GM12873 (cell line): ENCODE data around the gene GHRL.

Experiments
- TF ChIP-seq, protein P1 (sequence below): IDR thresholded peaks from 2 replicates; pipeline ENCODE4 v1.5.1; 2012; ENCODE audit warnings: low read depth, mild to moderate bottlenecking, moderate library complexity, low read length, control low read depth; ENCODE audit not compliant: insufficient read depth; ENCODE audit errors: missing control alignments

GHRL gene

DNA sequence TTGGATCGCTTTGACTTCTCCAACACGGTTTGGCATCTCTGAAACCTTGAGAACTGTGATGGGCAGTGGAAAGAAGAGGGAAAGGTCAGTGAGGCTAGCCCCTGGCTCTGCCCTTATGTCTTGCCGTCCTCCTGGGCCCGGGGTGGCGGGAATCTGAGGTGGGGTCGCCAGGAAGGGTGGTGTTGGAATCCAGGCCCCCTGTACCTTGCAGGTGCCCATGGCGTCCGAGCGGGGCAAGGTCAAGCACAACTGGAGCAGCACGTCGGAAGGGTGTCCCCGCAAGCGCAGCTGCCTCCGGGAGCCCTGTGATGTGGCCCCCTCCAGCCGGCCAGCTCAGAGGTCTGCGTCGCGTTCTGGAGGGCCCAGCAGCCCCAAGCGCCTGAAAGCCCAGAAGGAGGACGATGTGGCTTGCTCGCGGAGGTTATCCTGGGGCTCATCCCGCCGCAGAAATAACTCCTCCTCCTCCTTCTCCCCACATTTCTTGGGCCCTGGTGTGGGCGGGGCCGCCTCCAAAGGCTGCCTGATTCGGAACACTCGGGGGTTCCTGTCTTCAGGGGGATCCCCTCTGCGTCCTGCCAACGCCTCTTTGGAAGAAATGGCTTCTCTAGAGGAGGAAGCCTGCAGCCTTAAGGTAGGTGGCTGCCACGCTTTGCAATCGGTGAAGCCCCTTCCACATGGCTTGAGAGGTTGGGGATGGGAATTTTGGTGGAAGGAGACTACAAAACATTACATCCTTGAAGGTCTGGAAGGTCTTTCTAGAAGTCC is 43.6 kb downstream of the GHRL start:
- TF ChIP-seq, protein P1, sequence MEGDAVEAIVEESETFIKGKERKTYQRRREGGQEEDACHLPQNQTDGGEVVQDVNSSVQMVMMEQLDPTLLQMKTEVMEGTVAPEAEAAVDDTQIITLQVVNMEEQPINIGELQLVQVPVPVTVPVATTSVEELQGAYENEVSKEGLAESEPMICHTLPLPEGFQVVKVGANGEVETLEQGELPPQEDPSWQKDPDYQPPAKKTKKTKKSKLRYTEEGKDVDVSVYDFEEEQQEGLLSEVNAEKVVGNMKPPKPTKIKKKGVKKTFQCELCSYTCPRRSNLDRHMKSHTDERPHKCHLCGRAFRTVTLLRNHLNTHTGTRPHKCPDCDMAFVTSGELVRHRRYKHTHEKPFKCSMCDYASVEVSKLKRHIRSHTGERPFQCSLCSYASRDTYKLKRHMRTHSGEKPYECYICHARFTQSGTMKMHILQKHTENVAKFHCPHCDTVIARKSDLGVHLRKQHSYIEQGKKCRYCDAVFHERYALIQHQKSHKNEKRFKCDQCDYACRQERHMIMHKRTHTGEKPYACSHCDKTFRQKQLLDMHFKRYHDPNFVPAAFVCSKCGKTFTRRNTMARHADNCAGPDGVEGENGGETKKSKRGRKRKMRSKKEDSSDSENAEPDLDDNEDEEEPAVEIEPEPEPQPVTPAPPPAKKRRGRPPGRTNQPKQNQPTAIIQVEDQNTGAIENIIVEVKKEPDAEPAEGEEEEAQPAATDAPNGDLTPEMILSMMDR = no peak

DNA sequence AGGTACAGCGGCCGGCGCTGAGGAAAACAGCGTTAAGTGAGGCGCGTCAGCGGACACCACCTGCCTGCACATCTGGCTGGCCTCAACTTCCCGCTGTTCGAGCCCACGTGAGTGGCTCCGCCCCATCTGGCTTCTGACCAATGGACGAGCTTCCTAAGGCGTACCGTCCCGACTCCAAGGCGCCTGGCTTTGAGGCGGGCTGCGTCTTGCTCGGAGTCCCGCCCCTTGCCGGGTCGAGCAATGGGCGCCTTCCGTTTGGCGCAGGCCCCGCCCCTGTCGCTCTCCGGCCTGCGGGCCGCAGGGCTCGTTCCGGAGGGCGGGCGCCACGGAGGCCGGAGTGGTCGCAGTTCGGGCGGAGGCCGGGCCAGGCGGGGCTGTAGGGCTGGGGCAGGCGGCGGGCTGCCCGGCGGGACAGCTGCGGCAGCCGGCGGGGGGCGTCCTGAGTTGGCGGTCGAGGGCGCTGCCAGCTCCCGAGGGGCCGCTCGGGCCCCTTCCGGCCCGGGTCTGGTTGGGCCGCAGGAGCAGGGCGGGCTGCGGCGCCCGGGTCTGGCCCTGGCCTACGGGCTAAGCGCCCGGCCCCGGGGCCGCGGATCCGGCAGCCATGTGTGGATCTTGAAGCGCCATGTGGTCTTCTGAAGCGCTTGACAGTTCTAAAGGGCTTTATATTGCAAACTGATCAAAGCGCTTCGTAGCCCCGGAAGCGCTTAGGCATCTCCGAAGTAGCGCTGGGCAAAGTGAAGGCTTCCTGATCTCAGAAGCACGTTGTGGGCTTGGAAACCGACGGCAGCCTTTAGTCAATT is 44.4 kb downstream of the GHRL start, which contains the start of gene TATDN2:
TSS of gene TATDN2 (plus strand) at position 276 of the 800 bp plus-strand sequence. CDS start 742 bp downstream, outside the sequence.
- TF ChIP-seq, protein P1 = no peak

DNA sequence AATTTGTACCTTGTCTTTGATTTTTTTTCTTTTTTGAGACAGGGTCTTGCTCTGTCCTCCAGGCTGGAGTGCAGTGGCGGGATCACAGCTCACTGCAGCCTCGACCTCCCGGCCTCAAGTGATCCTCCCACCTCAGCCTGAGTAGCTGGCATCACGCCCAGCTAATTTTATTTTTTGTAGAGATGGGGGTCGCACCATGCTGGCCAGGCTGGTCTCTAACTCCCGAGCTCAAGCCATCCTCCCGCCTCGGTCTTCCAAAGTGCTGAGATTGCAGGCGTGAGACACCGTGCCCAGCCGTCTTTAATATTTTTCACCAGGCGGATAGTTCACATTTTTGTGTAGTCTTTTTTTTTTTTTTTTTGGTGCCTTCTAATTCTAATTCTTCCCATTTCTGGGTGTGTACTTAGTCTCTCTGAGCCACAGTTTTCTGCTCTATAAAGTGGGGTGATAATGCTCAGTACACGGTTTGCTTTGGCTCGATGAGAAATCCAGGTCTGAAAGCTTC is 45.0 kb downstream of the GHRL start:
- TF ChIP-seq, protein P1 = no peak

DNA sequence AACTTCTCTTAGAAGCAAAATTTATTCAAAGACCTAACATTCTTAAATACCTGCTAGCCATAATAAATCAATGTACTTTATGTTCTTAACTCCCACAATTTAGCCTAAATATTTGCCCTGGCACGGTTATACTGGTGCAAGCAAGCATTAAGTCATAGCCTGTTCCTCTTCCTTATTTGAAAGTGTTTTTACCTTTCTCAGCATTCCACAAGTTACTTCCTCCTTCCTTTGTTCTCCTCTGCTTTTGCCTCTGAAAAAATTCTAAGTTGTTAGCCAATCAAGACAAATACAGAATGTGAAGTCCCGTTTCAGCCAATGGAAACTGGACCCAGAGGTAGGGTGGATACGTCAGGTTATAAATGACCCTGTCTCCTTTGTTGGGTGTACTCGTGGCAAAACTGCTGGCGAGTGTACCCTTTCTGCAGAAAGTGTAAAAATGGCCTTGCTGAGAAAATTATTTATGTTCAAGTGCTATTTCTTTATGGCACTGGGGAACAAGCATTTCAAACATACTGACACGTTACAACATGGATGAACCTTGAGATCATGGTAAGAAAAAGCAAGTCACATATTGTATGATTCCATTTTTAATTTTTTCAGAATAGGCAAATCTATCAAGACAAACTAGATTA is 47.5 kb downstream of the GHRL start:
- TF ChIP-seq, protein P1 = no peak

DNA sequence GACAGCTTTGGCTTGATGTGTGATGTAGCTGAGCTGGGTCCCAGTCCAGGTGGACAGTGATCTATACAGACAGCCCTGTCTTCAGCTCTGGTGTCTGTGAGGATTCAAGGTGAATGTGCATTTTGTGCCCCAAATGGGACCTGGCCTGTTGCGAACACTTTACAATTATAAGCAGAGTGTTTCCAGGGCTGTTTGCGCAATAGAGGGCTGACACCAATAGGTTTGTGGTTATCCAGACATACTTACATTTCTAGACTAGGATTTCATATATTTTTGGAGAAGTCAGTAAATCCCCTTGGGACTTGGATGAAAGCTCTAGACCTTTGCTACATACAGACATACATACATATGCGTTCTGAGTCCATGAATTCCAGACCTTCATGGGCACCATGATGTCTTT is 48.7 kb downstream of the GHRL start:
- TF ChIP-seq, protein P1 = no peak

DNA sequence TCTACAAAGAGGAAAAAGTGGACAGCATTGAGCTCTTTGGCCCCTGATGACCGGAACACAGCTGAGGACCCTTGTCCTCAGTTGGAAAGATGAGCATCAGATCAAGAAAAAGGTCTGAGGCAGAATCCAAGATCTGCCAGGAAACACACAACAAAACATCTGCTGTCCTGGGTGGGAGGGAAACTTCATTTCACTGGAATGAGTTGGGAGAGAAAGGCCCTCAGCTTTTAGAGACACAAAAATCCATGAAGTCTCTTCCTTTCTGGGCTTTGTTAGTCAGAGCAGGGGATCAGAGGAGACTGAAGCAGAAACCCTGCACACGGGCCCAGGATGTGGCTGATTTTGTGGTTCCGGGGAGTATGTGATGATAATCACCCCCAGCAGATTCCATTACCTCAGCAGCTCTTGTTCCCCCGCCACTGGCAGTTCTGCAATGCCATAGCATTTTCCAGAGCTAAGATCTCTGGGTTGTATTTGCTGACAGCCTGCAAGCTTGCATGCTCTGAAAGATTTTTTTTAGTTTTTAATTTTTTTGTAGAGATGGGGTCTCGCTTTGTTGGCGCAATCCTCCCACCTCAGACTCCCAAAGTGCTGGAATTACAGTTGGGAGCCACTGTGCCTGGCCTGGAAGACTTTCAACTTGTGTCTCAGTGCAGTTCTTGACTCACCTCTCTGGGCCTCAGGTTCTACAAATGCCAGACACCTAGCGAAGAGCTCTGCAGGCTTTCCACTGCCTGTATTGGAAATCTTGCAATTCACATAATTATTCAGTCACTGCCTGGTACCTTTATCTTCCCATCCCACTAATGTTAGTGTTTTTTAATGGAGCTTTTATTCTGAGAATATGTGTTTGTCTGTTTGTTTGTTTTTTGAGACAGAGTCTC is 50.3 kb downstream of the GHRL start:
- TF ChIP-seq, protein P1 = no peak
